Measurements from ENCODE around the gene TIE1.
A peak's percentile ranks its signal among the peaks of the same experiment; 100 is the strongest.

Gene TIE1

GRCh38 chr1:43309405-43310025, 8.7 kb downstream of the TIE1 start:
- peaks cover 3% of the 10 kb centered on the region for H3K27me3 Mint-ChIP-seq
- H3K27ac Mint-ChIP-seq = no peak overlapping the region
- H3K36me3 Mint-ChIP-seq (ENCODE audit: low read depth) = no peaks in the 10 kb centered on the region
- H3K9me3 Mint-ChIP-seq = no peaks in the 10 kb centered on the region
- no peak for DNase-seq
- H3K4me3 Mint-ChIP-seq = no peak overlapping the region
- ATAC-seq = no peak
- H3K4me1 Mint-ChIP-seq = no peaks in the 10 kb centered on the region

GRCh38 chr1:43311521-43311920, 10.7 kb downstream of the TIE1 start:
- H3K27me3 Mint-ChIP-seq = no peaks in the 10 kb centered on the region

DNA sequence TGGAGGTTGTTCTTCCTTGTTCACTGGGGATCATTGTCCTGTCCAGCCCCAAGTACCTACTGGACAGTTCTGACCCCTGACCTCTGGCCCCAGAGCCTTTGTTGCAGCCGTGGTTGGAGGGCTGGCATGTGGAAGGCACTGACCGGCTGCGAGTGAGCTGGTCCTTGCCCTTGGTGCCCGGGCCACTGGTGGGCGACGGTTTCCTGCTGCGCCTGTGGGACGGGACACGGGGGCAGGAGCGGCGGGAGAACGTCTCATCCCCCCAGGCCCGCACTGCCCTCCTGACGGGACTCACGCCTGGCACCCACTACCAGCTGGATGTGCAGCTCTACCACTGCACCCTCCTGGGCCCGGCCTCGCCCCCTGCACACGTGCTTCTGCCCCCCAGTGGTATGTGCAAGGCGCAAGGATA, 11.4 kb downstream of the TIE1 start:
- no peak for DNase-seq

More at GRCh38 chr1:43311521-43311920, 10.7 kb downstream of the TIE1 start:
- H3K9me3 Mint-ChIP-seq = no peaks in the 10 kb centered on the region
- no peaks in the 10 kb centered on the region for H3K4me1 Mint-ChIP-seq
- no peaks in the 10 kb centered on the region for H3K36me3 Mint-ChIP-seq (ENCODE audit: low read depth)
- H3K4me3 Mint-ChIP-seq = no peak overlapping the region
- ATAC-seq (peak; percentile 11), DNase-seq (no peak)
- no peak overlapping the region for H3K27ac Mint-ChIP-seq

DNA sequence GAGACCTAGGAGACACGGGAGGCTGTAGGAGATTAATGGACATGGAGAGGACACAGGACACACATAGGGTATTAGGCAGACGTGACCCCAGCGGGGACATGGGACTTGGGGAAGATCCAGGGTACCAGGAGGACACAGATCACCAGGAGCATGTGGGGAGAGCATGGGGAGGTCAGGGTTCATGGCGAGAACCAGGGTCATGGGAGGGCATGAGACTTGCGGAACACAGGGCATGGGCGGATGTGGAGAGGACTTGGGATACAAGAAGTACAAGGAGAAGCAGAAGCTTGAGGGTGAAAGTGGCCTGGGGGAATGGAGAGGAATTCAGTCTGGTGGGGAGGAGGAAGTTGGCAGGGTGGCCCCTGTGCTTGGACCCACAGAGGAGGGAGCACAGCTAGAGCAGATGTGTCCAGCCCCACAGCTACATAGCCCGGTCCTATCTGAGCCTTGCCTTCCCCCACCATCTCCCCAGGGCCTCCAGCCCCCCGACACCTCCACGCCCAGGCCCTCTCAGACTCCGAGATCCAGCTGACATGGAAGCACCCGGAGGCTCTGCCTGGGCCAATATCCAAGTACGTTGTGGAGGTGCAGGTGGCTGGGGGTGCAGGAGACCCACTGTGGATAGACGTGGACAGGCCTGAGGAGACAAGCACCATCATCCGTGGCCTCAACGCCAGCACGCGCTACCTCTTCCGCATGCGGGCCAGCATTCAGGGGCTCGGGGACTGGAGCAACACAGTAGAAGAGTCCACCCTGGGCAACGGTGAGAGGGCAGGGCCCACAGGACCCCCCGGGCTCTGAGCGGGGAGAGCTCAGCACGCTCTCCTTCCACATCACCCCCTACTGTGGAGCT, 12.1 kb downstream of the TIE1 start:
- Mint-ChIP-seq H3K36me3 (ENCODE audit: low read depth) (no peaks in the 10 kb centered on the region), H3K9me3 (no peaks in the 10 kb centered on the region), H3K4me1 (no peaks in the 10 kb centered on the region), H3K4me3 (no peak overlapping the region), H3K27ac (no peak overlapping the region), H3K27me3 (no peaks in the 10 kb centered on the region)
- DNase-seq (no peak), ATAC-seq (no peak)

More for the DNA sequence above, 11.4 kb downstream of the TIE1 start:
- Mint-ChIP-seq H3K9me3 (no peaks in the 10 kb centered on the region), H3K27ac (no peak overlapping the region), H3K4me3 (no peak overlapping the region), H3K27me3 (no peaks in the 10 kb centered on the region), H3K36me3 (ENCODE audit: low read depth) (no peaks in the 10 kb centered on the region), H3K4me1 (no peaks in the 10 kb centered on the region)
- no peak for ATAC-seq

DNA sequence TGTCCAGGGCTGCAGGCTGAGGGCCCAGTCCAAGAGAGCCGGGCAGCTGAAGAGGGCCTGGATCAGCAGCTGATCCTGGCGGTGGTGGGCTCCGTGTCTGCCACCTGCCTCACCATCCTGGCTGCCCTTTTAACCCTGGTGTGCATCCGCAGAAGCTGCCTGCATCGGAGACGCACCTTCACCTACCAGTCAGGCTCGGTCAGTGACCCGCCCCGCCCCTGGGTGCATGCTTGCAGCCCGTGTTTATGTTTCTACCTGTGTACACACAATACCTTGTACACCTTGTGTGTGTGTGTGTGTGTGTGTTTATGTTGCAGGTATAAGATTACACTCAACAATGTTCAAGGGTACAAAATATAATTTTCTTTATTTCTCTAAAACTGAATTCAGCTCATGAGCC, 13.0 kb downstream of the TIE1 start:
- Mint-ChIP-seq H3K4me3 (no peak overlapping the region), H3K27ac (no peak overlapping the region), H3K4me1 (peaks cover 2% of the 10 kb centered on the region), H3K9me3 (no peaks in the 10 kb centered on the region), H3K36me3 (ENCODE audit: low read depth) (no peaks in the 10 kb centered on the region), H3K27me3 (no peaks in the 10 kb centered on the region)
- DNase-seq (no peak), ATAC-seq (no peak)

- H3K36me3 Mint-ChIP-seq (ENCODE audit: low read depth) = no peaks in the 10 kb centered on the region
- ATAC-seq (no peak), DNase-seq (no peak)
- H3K27me3 Mint-ChIP-seq = no peaks in the 10 kb centered on the region
- H3K27ac Mint-ChIP-seq = no peak overlapping the region
- no peak overlapping the region for H3K4me3 Mint-ChIP-seq
- peaks cover 2% of the 10 kb centered on the region for H3K4me1 Mint-ChIP-seq
- no peaks in the 10 kb centered on the region for H3K9me3 Mint-ChIP-seq
Observed at GRCh38 chr1:43314233-43314632, 13.5 kb downstream of the TIE1 start.

- ATAC-seq (no peak), DNase-seq (no peak)
- Mint-ChIP-seq H3K27me3 (no peaks in the 10 kb centered on the region), H3K4me3 (no peak overlapping the region), H3K4me1 (peaks cover 2% of the 10 kb centered on the region), H3K36me3 (ENCODE audit: low read depth) (no peaks in the 10 kb centered on the region), H3K27ac (no peak overlapping the region), H3K9me3 (no peaks in the 10 kb centered on the region)
Observed at GRCh38 chr1:43315481-43315880, 14.7 kb downstream of the TIE1 start.

DNA sequence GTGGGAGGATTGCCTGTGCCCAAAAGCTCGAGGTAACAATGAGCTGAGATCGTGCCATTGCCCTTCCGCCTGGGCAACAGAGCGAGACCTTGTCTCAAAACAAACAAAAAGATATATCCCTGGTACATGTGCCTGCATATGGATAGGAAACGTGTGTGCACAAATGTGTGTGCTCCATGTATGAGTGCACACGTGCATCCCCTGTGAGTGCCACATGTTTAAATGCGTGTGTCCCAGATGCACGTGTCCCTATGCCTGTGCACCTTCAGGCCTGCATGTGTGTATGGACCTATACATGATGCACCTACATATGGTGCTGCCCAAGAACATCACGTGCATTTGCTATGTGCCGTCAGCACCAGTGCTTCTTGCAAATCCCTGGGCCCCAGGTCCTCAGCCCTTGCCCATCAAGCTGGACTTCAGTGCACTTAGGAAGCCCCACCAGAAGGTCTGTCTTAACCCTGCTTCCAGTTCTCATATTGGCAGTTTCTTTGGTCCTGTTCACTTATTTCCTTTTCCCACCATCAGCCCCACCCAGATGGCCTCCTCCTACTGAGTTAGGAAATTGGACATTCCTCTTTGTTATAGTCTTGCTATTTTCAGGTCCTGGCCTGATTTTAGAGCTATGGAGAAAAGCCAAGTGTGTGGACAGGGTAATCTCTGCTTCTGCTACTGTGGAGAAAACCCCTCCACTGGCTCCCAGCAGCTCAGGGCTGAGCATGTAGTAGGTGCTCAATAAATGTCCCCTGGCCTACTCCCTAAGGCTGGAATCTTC, 15.4 kb downstream of the TIE1 start:
- DNase-seq = no peak
- Mint-ChIP-seq H3K4me3 (no peak overlapping the region), H3K36me3 (ENCODE audit: low read depth) (no peaks in the 10 kb centered on the region), H3K27me3 (no peaks in the 10 kb centered on the region), H3K9me3 (no peaks in the 10 kb centered on the region), H3K27ac (no peak overlapping the region), H3K4me1 (peaks cover 2% of the 10 kb centered on the region)
- ATAC-seq = no peak

DNA sequence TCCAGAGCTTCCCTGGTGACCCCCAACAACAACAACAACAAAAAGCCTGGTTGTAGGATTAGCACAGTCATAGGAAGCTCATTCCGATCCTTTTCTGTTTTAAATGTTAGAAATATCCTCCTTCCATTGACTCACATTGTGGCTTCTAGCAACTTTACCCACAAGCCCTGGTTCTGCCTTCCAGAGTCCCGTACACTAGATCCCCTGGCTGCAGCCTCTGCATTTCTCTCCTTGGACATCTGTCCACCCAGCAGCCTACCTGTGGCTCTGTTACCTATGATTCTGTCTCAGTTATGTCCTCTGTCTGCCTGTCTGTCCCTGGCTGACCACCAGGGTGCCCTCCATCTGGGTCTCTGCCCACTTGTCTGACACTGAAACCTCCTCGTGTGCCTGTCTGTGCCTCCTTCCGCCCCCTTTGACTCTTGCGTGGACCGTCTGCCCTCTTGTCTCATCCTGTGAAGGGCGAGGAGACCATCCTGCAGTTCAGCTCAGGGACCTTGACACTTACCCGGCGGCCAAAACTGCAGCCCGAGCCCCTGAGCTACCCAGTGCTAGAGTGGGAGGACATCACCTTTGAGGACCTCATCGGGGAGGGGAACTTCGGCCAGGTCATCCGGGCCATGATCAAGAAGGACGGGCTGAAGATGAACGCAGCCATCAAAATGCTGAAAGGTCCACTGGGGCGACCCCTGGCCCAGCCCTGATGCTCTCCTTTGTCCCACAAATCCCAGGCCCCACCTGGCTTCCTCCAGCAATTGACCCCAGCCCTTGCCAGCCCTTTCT, 16.1 kb downstream of the TIE1 start:
- DNase-seq (no peak), ATAC-seq (no peak)
- Mint-ChIP-seq H3K9me3 (no peaks in the 10 kb centered on the region), H3K36me3 (ENCODE audit: low read depth) (no peaks in the 10 kb centered on the region), H3K27me3 (no peaks in the 10 kb centered on the region), H3K4me3 (no peak overlapping the region), H3K27ac (no peak overlapping the region), H3K4me1 (peaks cover 2% of the 10 kb centered on the region)

GRCh38 chr1:43317817-43318471, 17.2 kb downstream of the TIE1 start:
- Mint-ChIP-seq H3K36me3 (ENCODE audit: low read depth) (no peaks in the 10 kb centered on the region), H3K4me3 (no peak overlapping the region), H3K27me3 (no peaks in the 10 kb centered on the region), H3K27ac (no peak overlapping the region), H3K4me1 (peaks cover 2% of the 10 kb centered on the region), H3K9me3 (no peaks in the 10 kb centered on the region)
- peak; percentile 26 for ATAC-seq
- no peak for DNase-seq

GRCh38 chr1:43318831-43319230, 18.0 kb downstream of the TIE1 start:
- Mint-ChIP-seq H3K36me3 (ENCODE audit: low read depth) (no peaks in the 10 kb centered on the region), H3K9me3 (no peaks in the 10 kb centered on the region), H3K4me3 (no peak overlapping the region), H3K4me1 (peaks cover 2% of the 10 kb centered on the region), H3K27ac (no peak overlapping the region), H3K27me3 (no peaks in the 10 kb centered on the region)
- no peak for ATAC-seq
- no peak for DNase-seq

GRCh38 chr1:43319288-43319687, 18.5 kb downstream of the TIE1 start:
- Mint-ChIP-seq H3K27ac (no peak overlapping the region), H3K9me3 (no peaks in the 10 kb centered on the region), H3K36me3 (ENCODE audit: low read depth) (no peaks in the 10 kb centered on the region), H3K4me1 (peaks cover 2% of the 10 kb centered on the region), H3K27me3 (no peaks in the 10 kb centered on the region), H3K4me3 (no peak overlapping the region)
- no peak for DNase-seq
- no peak for ATAC-seq

DNA sequence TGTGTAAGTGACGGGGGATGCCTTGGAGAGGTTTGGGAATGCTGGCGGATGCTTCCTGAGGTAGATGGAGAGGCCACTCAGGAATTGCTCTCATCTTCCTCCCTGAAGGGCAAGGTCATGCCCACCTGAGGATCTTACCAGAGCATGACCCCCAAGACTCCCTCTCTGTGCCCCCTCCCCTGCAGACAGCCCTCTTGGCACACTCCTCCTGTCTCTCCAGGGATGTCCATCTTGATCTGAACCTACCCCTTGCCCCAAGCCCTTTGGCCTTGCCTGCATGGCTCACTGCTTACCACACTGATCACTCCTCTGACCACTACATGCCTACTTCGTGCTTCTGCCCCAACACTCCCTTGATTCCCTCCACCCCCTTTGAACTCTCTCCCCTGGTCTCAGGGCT, 19.0 kb downstream of the TIE1 start:
- H3K4me1 Mint-ChIP-seq = peaks cover 3% of the 10 kb centered on the region
- no peak overlapping the region for H3K27ac Mint-ChIP-seq
- H3K27me3 Mint-ChIP-seq = no peaks in the 10 kb centered on the region
- H3K9me3 Mint-ChIP-seq = no peaks in the 10 kb centered on the region
- ATAC-seq (no peak), DNase-seq (no peak)
- H3K4me3 Mint-ChIP-seq = no peak overlapping the region
- peaks cover 2% of the 10 kb centered on the region for H3K36me3 Mint-ChIP-seq (ENCODE audit: low read depth)

Measured in activated naive CD8-positive, alpha-beta T cell treated with anti-CD3 and anti-CD28 coated beads, Interleukin-2, amount 50 U/mL, for 24 hours (primary cell).